ENCODE measurements around the gene LRFN5. TPM values are rescaled to one million over a fixed set of nuclear protein-coding genes. Genes with fewer than 3 reads are reported as not detected.

LRFN5 gene
- total and polyA plus RNA-seq, 9 donors = 0.71 to 6.1 (median 2.1) TPM

- Histone ChIP-seq H3K9me3 (no peaks in the 10 kb centered on the region), H3K36me3 (no peaks in the 10 kb centered on the region), H3K27me3 (no peaks in the 10 kb centered on the region), H3K27ac (no peak overlapping the region), H3K4me1 (ENCODE audit: insufficient read depth) (no peaks in the 10 kb centered on the region), H3K4me3 (no peak overlapping the region)
- 75 to 87% (median 85%) methylated on average over 2 of the region's 2 CpGs for WGBS, 3 donors
- DNase-seq = no peak
- TF ChIP-seq EP300 (IDR thresholded peaks at IDR 0.05) (no peak), CTCF (IDR thresholded peaks at IDR 0.05) (no peak), POLR2A (IDR thresholded peaks at IDR 0.05) (no peak)
- intact Hi-C loops (cut with DNase I) = no loop called here
These were observed 233.0 kb downstream of the LRFN5 start for GRCh38 chr14:41839661-41840060.

- no peak for TF ChIP-seq CTCF (IDR thresholded peaks at IDR 0.05)
- TF ChIP-seq POLR2A (IDR thresholded peaks at IDR 0.05) = no peak
- TF ChIP-seq EP300 (IDR thresholded peaks at IDR 0.05) = no peak
- WGBS, 3 donors = 81 to 87% (median 85%) methylated on average over 2 of the region's 2 CpGs
These were observed 252.7 kb downstream of the LRFN5 start for GRCh38 chr14:41859336-41859735.

GRCh38 chr14:41860586-41860985 is 253.9 kb downstream of the LRFN5 start:
- DNase-seq = no peak
- intact Hi-C loops (cut with DNase I) = no loop called here
- H3K27ac ChIP-seq = no peak overlapping the region
- 7 to 18% (median 13%) methylated on average over 1 of the region's 1 CpG for WGBS, 3 donors
- no peaks in the 10 kb centered on the region for H3K36me3 ChIP-seq
- H3K4me1 ChIP-seq (ENCODE audit: insufficient read depth) = no peaks in the 10 kb centered on the region
- no peaks in the 10 kb centered on the region for H3K9me3 ChIP-seq
- no peaks in the 10 kb centered on the region for H3K27me3 ChIP-seq
- TF ChIP-seq POLR2A (IDR thresholded peaks at IDR 0.05) (no peak), EP300 (IDR thresholded peaks at IDR 0.05) (no peak), CTCF (IDR thresholded peaks at IDR 0.05) (no peak)
- H3K4me3 ChIP-seq = no peak overlapping the region

More at GRCh38 chr14:41859336-41859735, 252.7 kb downstream of the LRFN5 start:
- no peak overlapping the region for H3K27ac ChIP-seq
- no peaks in the 10 kb centered on the region for H3K36me3 ChIP-seq
- no peak overlapping the region for H3K4me3 ChIP-seq
- H3K27me3 ChIP-seq = no peaks in the 10 kb centered on the region
- no peaks in the 10 kb centered on the region for H3K9me3 ChIP-seq
- intact Hi-C loops (cut with DNase I) = no loop called here
- no peaks in the 10 kb centered on the region for H3K4me1 ChIP-seq (ENCODE audit: insufficient read depth)
- no peak for DNase-seq

- Histone ChIP-seq H3K4me3 (no peak overlapping the region), H3K27me3 (no peaks in the 10 kb centered on the region), H3K4me1 (ENCODE audit: insufficient read depth) (no peaks in the 10 kb centered on the region), H3K9me3 (no peaks in the 10 kb centered on the region), H3K36me3 (no peaks in the 10 kb centered on the region), H3K27ac (no peak overlapping the region)
- DNase-seq = no peak
- intact Hi-C loops (cut with DNase I) = no loop called here
- TF ChIP-seq CTCF (IDR thresholded peaks at IDR 0.05) (no peak), EP300 (IDR thresholded peaks at IDR 0.05) (no peak), POLR2A (IDR thresholded peaks at IDR 0.05) (no peak)
These were observed 259.2 kb downstream of the LRFN5 start for GRCh38 chr14:41865894-41866293.

- no peak overlapping the region for H3K27ac ChIP-seq
- H3K4me1 ChIP-seq (ENCODE audit: insufficient read depth) = no peaks in the 10 kb centered on the region
- no peak overlapping the region for H3K4me3 ChIP-seq
- TF ChIP-seq POLR2A (IDR thresholded peaks at IDR 0.05) (no peak), EP300 (IDR thresholded peaks at IDR 0.05) (no peak), CTCF (IDR thresholded peaks at IDR 0.05) (no peak)
- no peaks in the 10 kb centered on the region for H3K27me3 ChIP-seq
- DNase-seq = no peak
- H3K9me3 ChIP-seq = no peaks in the 10 kb centered on the region
- 67 to 71% (median 69%) methylated on average over 3 of the region's 3 CpGs for WGBS, 3 donors
- intact Hi-C loops (cut with DNase I) = no loop called here
- H3K36me3 ChIP-seq = no peaks in the 10 kb centered on the region
These were observed 261.7 kb downstream of the LRFN5 start for GRCh38 chr14:41868396-41868795.
